Endometrial microvascular endothelial cells (primary cell): ENCODE measurements around the gene TASOR2. TPM values are rescaled to one million over a fixed set of nuclear protein-coding genes. Genes with fewer than 3 reads are reported as not detected.

Experiments
- in situ Hi-C: cut with HindIII; loops from 2 replicates; pipeline ENCODE4 v1.10.0; 2017; ENCODE audit warnings: low sequenced_read_pairs, low pct_unique_long_range_greater_than_20kb; ENCODE audit errors: inconsistent ontology term
- total RNA-seq: library from RNA; depleted of rRNA; stranded (reverse); fragments of >200 nt; gene quantifications from one replicate; pipeline ENCODE4 v1.2.3, GENCODE V29; 2015; ENCODE audit errors: inconsistent ontology term

TASOR2 gene, protein sequence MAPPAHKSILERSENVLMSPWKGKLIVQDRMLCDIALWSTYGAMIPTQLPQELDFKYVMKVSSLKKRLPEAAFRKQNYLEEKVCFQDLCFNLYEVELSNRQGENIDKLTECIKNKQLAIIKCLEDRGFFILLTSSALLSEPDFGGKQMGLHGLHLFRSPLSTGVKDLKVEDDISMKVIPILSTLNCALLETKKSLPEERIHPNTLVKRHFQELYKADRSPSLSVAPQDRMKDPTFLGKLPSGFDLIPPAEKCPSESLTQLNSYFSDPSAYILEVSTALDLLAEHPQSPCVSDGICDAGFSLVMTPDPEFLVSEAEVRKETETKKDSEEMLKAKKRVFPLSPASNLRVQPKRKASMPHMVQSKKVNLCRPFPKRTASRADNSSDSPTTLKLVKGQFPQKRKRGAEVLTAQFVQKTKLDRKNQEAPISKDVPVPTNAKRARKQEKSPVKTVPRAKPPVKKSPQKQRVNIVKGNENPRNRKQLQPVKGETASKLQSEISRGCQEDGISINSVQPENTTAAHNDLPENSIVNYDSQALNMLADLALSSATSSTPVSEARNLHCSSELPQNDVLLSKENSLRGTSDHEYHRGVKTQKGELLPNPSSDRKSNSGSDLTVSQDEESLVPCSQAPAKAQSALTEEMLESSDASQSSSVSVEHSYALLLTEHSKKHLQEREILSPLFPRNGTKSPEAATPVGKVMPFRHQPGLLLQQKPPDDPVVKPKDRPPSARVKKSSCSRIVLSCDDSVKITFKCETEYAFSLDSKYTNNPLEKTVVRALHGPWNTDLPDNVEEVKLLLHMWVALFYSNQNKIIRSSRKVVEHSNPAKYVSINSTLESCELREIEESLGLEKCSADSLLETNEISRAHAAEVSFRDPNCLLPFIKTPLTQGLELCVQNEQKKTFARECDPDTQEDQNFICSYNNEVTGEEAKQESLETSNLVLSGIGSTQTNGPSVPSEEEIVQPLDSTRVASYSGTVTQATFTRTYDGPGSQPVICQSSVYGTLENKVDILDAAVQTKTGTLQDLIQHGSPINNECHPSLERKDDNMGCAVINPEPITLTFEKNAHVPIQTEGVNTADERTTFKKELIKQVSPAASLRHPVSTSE (N-terminal part only)
- 48.7 TPM for total RNA-seq

- in situ Hi-C loops = no loop called here
Measured at GRCh38 chr10:5684318-5684970, at the start of gene TASOR2. TASOR2 (plus strand) TSS chr10:5684838; CDS start chr10:5720643, 35,805 bp downstream.

DNA sequence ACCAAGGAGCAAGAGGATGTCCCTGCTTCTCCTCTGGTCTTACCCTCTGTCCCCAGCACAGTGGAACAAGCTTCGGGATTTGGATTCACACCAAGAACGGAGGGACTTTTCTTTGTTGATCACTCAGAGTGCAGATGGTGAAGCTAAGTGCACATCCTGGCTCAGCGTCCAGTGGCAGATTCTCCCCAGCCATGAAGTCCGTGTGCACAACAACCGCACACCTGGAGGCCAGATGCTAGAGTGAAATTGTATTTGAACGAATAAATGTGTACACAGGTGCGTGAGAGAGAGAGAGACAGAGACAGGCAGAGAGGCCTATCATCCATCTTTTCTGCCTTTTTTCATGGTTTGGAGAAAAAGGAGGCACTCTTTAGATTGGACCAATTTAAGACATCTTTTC lies 49.7 kb upstream of the TASOR2 start:
- in situ Hi-C loops = no loop called here

- in situ Hi-C loops = no loop called here
Measured at GRCh38 chr10:5638494-5638893, 46.1 kb upstream of the TASOR2 start.

DNA sequence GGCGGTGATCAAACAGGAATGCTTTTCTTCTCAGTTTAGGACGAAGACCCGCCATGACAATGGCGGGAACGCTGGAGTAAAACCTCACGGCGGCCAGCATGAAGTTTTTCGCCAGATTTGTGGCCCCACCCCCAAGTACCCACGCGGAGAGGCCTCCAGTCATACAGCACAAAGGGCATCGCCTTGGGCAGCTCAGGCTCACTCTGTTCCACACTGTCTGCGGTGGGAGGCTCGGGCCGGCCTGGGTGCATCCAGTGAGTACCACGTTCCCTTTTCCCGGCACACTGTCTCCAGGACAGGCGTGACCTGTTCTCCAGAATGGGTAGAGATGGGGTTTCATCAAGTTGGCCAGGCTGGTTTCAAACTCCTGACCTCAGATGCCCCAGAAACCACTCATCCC lies 45.6 kb upstream of the TASOR2 start:
- in situ Hi-C loops = no loop called here

GRCh38 chr10:5640036-5640435 lies 44.6 kb upstream of the TASOR2 start:
- in situ Hi-C loops = no loop called here

DNA sequence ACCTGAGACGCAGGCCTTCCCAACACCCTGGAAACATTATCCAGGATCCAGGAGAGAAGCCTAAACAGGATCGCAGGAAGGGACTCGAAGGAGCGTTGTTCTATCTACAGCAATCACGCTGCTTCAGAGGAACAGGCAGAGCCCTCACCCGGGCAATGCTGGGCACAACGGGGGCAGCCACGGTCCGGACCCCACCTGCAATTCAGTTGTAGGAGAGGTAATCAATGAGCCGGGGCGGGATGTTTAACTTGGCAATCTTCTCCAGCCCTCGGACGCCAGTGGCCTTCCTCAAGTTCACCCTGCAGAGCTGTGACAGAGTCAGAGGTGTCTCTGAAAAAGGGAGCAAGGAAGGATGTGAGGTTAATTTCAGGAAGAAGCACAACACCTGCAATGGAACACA lies 44.1 kb upstream of the TASOR2 start:
- in situ Hi-C loops = no loop called here

DNA sequence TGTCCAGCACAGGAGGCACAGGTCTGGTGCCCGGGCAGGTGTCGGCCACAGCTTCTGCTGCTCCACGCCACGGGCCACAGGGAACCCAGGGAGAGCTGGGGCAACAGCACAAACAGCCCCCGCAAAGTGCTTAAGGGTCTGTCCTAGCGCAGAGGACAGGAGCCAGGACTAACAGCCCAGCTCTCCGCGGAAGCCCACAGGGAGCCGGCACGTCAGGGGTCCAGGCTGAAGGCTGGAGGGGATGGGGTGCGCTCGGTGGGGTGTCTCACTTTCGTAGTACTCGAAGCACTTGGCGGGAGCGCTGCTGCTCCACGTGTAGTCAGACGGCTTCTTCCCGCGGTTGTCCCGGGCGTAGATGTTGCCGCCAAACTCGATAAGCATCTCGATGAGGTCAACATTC lies 43.1 kb upstream of the TASOR2 start:
- in situ Hi-C loops = no loop called here

DNA sequence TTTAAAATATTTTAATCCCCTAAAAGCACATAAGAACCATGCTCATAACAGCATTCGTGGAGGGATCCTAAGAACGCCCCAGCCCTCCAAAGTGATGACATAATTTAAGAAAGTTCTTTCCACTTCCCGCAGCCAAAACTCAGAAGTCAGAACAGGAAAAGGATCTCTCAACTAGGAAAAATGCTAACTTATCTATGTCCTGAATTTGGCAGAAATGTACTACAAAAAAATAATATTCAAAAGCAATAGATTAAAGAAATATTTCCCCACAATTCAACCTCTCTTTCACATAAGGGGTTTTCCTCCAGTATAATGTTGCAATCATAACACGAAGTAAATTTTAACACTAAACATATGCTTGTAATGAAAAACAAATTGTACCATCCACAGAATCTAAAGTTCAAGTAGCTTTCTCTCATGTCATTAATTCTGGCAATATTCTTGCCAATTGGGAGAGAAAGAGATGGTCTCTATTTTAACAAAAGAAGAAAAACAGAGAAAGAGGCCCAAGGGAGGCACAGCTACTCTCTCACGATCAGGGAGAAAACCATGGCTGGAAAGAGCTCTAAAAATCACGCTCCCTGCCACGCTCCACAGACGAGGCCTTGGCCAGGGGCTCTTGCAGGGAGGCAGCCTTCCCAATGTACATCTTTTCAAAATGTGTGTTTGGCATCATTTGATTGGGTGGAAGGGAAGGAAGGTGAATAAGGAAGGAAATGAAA lies 41.1 kb upstream of the TASOR2 start:
- in situ Hi-C loops = no loop called here

DNA sequence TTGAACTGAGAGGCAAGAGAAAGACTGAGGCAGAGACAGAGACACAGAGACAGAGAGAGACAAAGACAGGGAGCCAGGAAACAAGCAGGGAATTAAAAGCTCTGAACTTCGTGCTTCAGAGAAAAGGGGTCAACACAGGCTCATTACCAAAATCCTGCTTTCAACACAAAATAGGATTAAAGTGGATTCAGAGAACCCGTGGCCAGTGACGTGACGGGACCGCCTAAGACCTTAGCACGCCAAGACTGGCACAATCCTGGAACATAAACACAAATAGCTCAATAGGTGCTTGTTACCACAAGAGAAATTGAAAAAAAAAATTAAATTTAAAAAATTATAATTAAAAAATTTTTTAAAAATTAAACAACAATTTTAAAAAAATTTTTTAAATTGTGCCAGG lies 39.7 kb upstream of the TASOR2 start:
- in situ Hi-C loops = no loop called here

DNA sequence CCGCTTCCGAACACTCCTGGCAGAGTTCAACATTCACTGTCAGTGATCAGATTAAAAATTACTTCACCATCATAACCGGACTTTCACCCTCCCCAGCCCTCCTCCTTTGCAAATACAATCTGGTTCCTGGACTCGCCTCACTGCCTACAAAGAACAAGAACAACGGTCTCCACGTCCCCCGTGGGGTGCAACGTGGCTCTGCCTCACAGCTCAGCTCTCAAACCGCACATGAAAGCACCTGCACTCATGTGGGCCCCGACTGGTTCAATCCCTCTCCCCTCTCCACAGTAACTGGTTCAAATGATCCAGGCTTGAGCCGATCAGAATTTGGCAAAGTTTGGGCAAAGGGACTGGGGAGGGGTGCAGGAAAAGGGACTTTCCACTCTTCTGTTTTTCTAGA lies 39.3 kb upstream of the TASOR2 start:
- in situ Hi-C loops = no loop called here

GRCh38 chr10:5645944-5646617 lies 38.6 kb upstream of the TASOR2 start:
- in situ Hi-C loops = no loop called here

- in situ Hi-C loops = no loop called here
Measured at GRCh38 chr10:5647507-5648240, 37.0 kb upstream of the TASOR2 start.

GRCh38 chr10:5648494-5649457 lies 35.9 kb upstream of the TASOR2 start:
- in situ Hi-C loops = no loop called here

- in situ Hi-C loops = no loop called here
Measured at GRCh38 chr10:5649746-5650145, 34.9 kb upstream of the TASOR2 start.

GRCh38 chr10:5650664-5651387 lies 33.8 kb upstream of the TASOR2 start:
- in situ Hi-C loops = no loop called here

DNA sequence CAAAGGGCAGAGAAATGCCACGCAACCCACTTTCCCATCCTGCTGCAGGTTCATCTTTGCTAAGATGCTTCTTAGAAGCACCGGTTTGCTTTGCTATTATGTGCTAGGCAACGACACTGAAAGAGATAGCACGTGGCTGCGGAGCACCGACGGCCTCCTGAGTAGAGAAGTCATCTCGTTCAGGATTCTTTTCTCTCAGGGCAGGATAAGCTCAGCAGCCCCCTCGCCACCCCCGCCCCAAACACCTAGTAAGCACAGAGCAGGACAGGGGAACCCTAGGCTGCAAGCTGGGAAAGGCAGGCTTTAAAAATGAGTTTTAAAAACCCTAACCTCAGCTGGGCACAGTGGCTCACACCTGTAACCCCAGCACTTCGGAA lies 33.3 kb upstream of the TASOR2 start:
- in situ Hi-C loops = no loop called here
